Adrenal gland (tissue), 12 donors: Measurements from ENCODE around the gene SLC20A1. TPM values are rescaled to one million over a fixed set of nuclear protein-coding genes. Genes with fewer than 3 reads are reported as not detected.
"Not testable (repeated sequence)": the region's sequence is repeated elsewhere in the genome, so short reads cannot be mapped to it uniquely, and the experiment has no call there.

Experiments used
- DNase-seq, 7 donors: peaks; one replicate each; pipeline ENCODE4 v3.0.0-alpha.2; 2019 to 2020
- H3K27ac ChIP-seq, 5 donors: fragments of 200-600 bp; sonication (generic) in 4 of 5; 1 replicate in 3 of 5; 2 replicates in 2 of 5; pipeline versions ENCODE4 v1.5.1 to v1.8.0; 2016 to 2020; ENCODE audit warnings: mild to moderate bottlenecking in 1 of 5
- H3K27me3 ChIP-seq: fragments of 200-600 bp; 2 replicates; pipeline ENCODE4 v1.8.0; 2021
- H3K36me3 ChIP-seq, 2 donors: fragments of 200-600 bp; replicated peaks in 1 of 2; 1 replicate in 1 of 2; 2 replicates in 1 of 2; pipeline versions ENCODE4 v1.5.1 to v1.8.0; 2018 to 2022
- H3K4me1 ChIP-seq, 2 donors: fragments of 200-600 bp; replicated peaks in 1 of 2; 1 replicate in 1 of 2; 2 replicates in 1 of 2; pipeline versions ENCODE4 v1.5.1 to v1.8.0; 2018 to 2021
- H3K4me3 ChIP-seq, 4 donors: fragments of 200-600 bp; sonication (generic) in 3 of 4; one replicate each; pipeline ENCODE4 v1.5.1; 2016 to 2018
- H3K9me3 ChIP-seq, 3 donors: fragments of 200-600 bp; sonication (generic) in 1 of 3; replicated peaks in 1 of 3; 1 replicate in 2 of 3; 2 replicates in 1 of 3; pipeline versions ENCODE4 v1.5.1 to v1.8.0; 2016 to 2021
- CTCF ChIP-seq, 6 experiments: fragments of 450-650 bp in 4 of 6; fragments of 200-600 bp in 2 of 6; sonication (generic) in 1 of 6; IDR thresholded peaks; 1 replicate in 5 of 6; 2 replicates in 1 of 6; pipeline versions ENCODE4 v1.5.1 to v1.8.0; 2016 to 2021; ENCODE audit warnings: antibody characterized with exemption in 6 of 6, mild to moderate bottlenecking in 2 of 6, moderate library complexity in 1 of 6
- POLR2A ChIP-seq, 2 donors: fragments of 450-650 bp; IDR thresholded peaks; one replicate each; pipeline ENCODE4 v1.6.1; 2017; ENCODE audit warnings: antibody characterized with exemption in 2 of 2, mild to moderate bottlenecking in 2 of 2, moderate library complexity in 1 of 2
- WGBS, 4 donors: extraction: QIAGEN DNeasy Blood & Tissue Kit in 2 of 4; methylation state at CpG; one replicate each; pipeline versions ENCODE4 v1.1.5 to v1.1.7; 2013 to 2017; 5-methylcytosine and 5-hydroxymethylcytosine counted together
- intact Hi-C, 2 donors: fragments of 100-400 bp; cut with DNase I; formaldehyde crosslinking; loops; one replicate each; pipeline versions ENCODE4 v1.14.1 to v1.15.0; 2022 to 2023
- polyA plus RNA-seq, 3 donors: library from polyadenylated mRNA; stranded (reverse); fragments of 200-250 nt in 2 of 3; fragments of 350-450 nt in 1 of 3; fragmentation: Illumina TruSeq in 1 of 3; extraction: RNeasy Lipid Tissue Mini Kit (QIAGEN cat#74804) in 1 of 3; gene quantifications; one replicate each; pipeline ENCODE4 v1.2.3, GENCODE V29; 2013 to 2014
- total RNA-seq, 9 donors: library from RNA; depleted of rRNA in 4 of 9; stranded (reverse); fragments of >200 nt in 4 of 9; fragments of 120-200 nt in 1 of 9; fragmentation: NEBNext Ultra II Directional in 1 of 9; extraction: Animal tissue kit (Norgen Biotek cat#: 25700) in 1 of 9; gene quantifications; one replicate each; pipeline versions ENCODE4 v1.1.0 to v1.2.4, GENCODE V29; 2013 to 2023
- donor health status: healthy with polysubstance abuse.
- donor health status: Bipolar disorder and iron deficiency.
- donor health status: DM: yes; HTN: yes; CAD: no.
- donor health status: DM: no; HTN: no; CAD: no.
- donor health status: DM: no; HTN: no; CAD: no.
- donor health status: DM: yes; HTN: yes; CAD: no.

SLC20A1 gene
- total and polyA plus RNA-seq, 12 donors, result 6.9 to 28.1 (median 21.5) TPM

- Histone ChIP-seq H3K27ac (no peak overlapping the region), H3K9me3 (no peaks in the 10 kb centered on the region), H3K4me1 (no peaks in the 10 kb centered on the region), H3K4me3 (no peak overlapping the region), H3K36me3 (peaks cover 0 to 35% of the 10 kb centered on the region in 2 donors), H3K27me3 (no peaks in the 10 kb centered on the region)
- intact Hi-C loops, result no loop called here
- DNase-seq, result no peak
- TF ChIP-seq CTCF (IDR thresholded peaks at IDR 0.05) (no peak), POLR2A (IDR thresholded peaks at IDR 0.05) (no peak)
Measured at GRCh38 chr2:112664689-112665088, 18.9 kb downstream of the SLC20A1 start.

- intact Hi-C loops, result no loop called here
- Histone ChIP-seq H3K27me3 (no peaks in the 10 kb centered on the region), H3K9me3 (no peaks in the 10 kb centered on the region), H3K36me3 (peaks cover 0 to 30% of the 10 kb centered on the region in 2 donors), H3K4me3 (no peak overlapping the region), H3K4me1 (no peaks in the 10 kb centered on the region), H3K27ac (no peak overlapping the region)
- no peak for TF ChIP-seq CTCF (IDR thresholded peaks at IDR 0.05)
- TF ChIP-seq POLR2A (IDR thresholded peaks at IDR 0.05), result no peak
- WGBS, 4 donors, result 86 to 94% (median 90%) methylated on average over 8 of the region's 8 CpGs
- DNase-seq, result no peak
Measured at GRCh38 chr2:112665113-112665780, 19.5 kb downstream of the SLC20A1 start.

GRCh38 chr2:112666761-112667122 is 21.0 kb downstream of the SLC20A1 start:
- Histone ChIP-seq H3K27ac (no peak overlapping the region), H3K36me3 (peaks cover 0 to 17% of the 10 kb centered on the region in 2 donors), H3K4me3 (no peak overlapping the region), H3K27me3 (no peaks in the 10 kb centered on the region), H3K4me1 (no peaks in the 10 kb centered on the region), H3K9me3 (no peaks in the 10 kb centered on the region)
- intact Hi-C loops, result no loop called here
- no peak for DNase-seq
- 87 to 92% (median 90%) methylated on average over 3 of the region's 3 CpGs for WGBS, 4 donors
- TF ChIP-seq CTCF (IDR thresholded peaks at IDR 0.05) (no peak), POLR2A (IDR thresholded peaks at IDR 0.05) (no peak)

GRCh38 chr2:112667540-112667939 is 21.8 kb downstream of the SLC20A1 start:
- intact Hi-C loops, H3K9me3 ChIP-seq: not testable (repeated sequence)
- 58 to 78% (median 74%) methylated on average over 6 of the region's 6 CpGs for WGBS, 4 donors

GRCh38 chr2:112669667-112670066 is 23.9 kb downstream of the SLC20A1 start:
- Histone ChIP-seq H3K4me3 (no peak overlapping the region), H3K9me3 (no peaks in the 10 kb centered on the region), H3K27me3 (no peaks in the 10 kb centered on the region), H3K36me3 (no peaks in the 10 kb centered on the region), H3K27ac (no peak overlapping the region), H3K4me1 (no peaks in the 10 kb centered on the region)
- no peak for DNase-seq
- no peak for TF ChIP-seq POLR2A (IDR thresholded peaks at IDR 0.05)
- TF ChIP-seq CTCF (IDR thresholded peaks at IDR 0.05), result no peak
- intact Hi-C loops, result no loop called here
- 84 to 96% (median 91%) methylated on average over 4 of the region's 4 CpGs for WGBS, 4 donors

More at GRCh38 chr2:112667540-112667939, 21.8 kb downstream of the SLC20A1 start:
- H3K4me1 ChIP-seq, H3K27me3 ChIP-seq, DNase-seq, H3K27ac ChIP-seq, H3K4me3 ChIP-seq: not testable (repeated sequence)
- H3K36me3 ChIP-seq, result peaks cover 0 to 12% of the 10 kb centered on the region in 2 donors
